ENCODE measurements around the gene CLDN20.

- TF ChIP-seq CTCF (conservative IDR thresholded peaks at IDR 0.05) (no peak), ZFX (IDR thresholded peaks at IDR 0.05) (no peak)
Observed at GRCh38 chr6:155324172-155324571, 60.4 kb downstream of the CLDN20 start.
